ENCODE data around the gene PTK7.

DNA sequence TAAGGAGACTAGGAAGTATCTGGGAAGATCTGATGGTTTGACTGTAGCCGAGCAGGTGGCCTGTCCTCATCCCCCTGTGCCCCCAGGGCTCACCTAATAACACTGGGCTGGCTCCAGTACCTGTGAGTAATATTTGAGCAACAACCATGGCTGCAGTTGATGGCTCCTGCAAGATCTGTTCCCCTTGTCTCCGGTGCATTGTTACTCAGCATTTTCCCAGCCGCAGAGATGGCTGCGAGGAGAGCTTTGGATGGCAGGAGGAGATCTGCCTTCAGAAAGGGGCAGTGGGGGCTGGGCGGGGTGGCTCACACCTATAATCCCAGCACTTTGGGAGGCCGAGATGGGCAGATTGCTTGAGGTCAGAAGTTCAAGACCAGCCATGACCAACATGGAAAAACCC lies 39.3 kb downstream of the PTK7 start:
- TF ChIP-seq, protein P1, sequence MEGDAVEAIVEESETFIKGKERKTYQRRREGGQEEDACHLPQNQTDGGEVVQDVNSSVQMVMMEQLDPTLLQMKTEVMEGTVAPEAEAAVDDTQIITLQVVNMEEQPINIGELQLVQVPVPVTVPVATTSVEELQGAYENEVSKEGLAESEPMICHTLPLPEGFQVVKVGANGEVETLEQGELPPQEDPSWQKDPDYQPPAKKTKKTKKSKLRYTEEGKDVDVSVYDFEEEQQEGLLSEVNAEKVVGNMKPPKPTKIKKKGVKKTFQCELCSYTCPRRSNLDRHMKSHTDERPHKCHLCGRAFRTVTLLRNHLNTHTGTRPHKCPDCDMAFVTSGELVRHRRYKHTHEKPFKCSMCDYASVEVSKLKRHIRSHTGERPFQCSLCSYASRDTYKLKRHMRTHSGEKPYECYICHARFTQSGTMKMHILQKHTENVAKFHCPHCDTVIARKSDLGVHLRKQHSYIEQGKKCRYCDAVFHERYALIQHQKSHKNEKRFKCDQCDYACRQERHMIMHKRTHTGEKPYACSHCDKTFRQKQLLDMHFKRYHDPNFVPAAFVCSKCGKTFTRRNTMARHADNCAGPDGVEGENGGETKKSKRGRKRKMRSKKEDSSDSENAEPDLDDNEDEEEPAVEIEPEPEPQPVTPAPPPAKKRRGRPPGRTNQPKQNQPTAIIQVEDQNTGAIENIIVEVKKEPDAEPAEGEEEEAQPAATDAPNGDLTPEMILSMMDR (IDR thresholded peaks at IDR 0.05), result no peak
- TF ChIP-seq POLR2AphosphoS5 (IDR thresholded peaks at IDR 0.05) (no peak), POLR2A (IDR thresholded peaks at IDR 0.05; ENCODE audit: low read depth) (no peak)
